GM12865 (cell line): Measurements from ENCODE around the gene ACTL8.

ENCODE experiments used
- DNase-seq: peaks from one replicate; pipeline ENCODE4 v3.0.0; 2010; ENCODE audit warnings: low read depth
- H3K4me3 ChIP-seq: 2 replicates; pipeline ENCODE4 v1.5.1; 2011; ENCODE audit warnings: mild to moderate bottlenecking, low read depth, low read length, control low read depth
- TF ChIP-seq, protein P1 (sequence below): IDR thresholded peaks from 2 replicates; pipeline ENCODE4 v1.5.1; 2011; ENCODE audit warnings: low read length, control low read depth, low read depth, inconsistent platforms; ENCODE audit not compliant: insufficient read depth; ENCODE audit errors: missing control alignments

The ACTL8 gene

DNA sequence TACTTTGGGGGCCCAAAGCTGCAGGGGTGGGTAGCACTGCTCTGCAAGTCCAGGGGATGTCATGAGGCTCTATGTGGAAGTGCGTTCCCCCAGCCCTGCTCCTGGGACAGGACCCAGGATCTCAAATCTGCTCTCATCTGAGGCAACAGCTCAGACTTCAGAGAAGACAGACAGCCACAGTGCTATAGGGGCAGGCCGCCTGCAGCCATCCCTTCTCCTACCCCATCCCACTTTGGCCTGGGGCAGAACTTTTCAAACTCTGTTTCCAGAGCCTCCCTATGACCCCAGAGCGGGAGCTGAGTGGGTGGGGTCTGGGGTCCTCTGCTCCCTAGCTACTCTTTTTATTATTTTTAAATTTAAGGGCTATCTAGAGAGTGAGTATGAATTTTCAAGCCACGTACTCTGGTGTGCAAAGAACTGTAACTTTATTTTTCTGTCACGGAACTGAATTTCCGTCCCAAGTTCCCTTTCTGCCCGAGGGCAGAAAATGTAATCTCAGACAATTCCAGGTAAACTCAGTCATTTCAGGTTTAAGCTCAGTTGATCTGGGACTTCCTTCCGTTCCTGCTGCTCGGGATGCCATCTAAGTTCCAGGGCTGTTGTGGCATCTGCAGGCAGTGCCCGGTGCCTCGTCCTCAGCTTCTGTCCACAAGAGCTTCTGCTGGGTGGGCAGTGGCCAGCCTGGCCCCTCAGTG lies 98.3 kb downstream of the ACTL8 start:
- TF ChIP-seq, protein P1, sequence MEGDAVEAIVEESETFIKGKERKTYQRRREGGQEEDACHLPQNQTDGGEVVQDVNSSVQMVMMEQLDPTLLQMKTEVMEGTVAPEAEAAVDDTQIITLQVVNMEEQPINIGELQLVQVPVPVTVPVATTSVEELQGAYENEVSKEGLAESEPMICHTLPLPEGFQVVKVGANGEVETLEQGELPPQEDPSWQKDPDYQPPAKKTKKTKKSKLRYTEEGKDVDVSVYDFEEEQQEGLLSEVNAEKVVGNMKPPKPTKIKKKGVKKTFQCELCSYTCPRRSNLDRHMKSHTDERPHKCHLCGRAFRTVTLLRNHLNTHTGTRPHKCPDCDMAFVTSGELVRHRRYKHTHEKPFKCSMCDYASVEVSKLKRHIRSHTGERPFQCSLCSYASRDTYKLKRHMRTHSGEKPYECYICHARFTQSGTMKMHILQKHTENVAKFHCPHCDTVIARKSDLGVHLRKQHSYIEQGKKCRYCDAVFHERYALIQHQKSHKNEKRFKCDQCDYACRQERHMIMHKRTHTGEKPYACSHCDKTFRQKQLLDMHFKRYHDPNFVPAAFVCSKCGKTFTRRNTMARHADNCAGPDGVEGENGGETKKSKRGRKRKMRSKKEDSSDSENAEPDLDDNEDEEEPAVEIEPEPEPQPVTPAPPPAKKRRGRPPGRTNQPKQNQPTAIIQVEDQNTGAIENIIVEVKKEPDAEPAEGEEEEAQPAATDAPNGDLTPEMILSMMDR = no peak
- no peak overlapping the region for H3K4me3 ChIP-seq
- DNase-seq = no peak

DNA sequence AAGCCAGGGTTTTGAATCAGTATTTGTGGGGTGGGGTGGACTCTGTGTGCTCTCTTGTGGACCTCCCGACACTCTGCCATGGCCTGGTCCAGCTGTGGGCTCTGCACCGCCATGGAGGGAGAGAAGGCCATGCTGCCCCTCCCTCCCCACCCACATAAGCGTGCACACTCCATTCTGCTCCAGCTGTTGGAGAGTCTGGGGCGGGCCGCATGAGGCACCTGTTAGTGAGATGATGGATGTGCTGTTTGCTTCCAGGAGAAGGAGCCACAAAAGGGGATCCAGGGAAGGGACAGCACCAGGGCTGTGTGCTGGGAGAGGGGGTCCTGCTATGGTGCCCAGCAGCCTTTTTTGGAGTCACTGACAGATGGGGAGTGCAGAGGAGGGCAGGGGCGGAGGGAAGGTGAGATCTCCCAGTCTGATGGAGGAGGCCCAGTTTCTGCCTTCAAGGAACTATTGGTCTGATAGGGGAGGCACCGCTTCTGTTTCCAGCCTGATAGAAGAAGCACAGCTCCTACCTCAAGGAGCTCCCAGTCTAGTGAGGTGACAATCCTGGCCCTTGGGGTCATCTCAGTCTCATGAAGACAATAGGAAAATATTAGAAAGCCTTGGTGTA lies 101.5 kb downstream of the ACTL8 start:
- no peak overlapping the region for H3K4me3 ChIP-seq
- TF ChIP-seq, protein P1 = no peak
- no peak for DNase-seq

DNA sequence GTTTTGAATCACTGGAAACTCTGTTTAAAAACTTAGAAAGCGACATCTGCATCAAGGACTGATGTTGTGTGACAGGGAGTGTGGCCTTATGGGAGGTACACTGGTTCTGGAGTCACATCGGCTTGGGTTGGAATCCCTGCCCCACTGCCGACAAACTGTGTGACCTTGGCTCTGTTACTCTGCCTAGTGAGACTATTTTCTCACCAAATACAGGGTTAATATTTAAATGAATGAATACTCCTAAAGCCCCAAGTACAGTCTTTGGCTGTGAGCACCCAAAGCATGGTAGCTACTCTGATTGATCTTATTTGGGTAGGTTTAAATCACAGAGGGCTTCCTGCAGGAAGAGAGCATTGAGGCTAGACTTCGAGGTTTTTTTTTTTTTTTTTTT lies 102.0 kb downstream of the ACTL8 start:
- DNase-seq = no peak
- TF ChIP-seq, protein P1 = no peak
- no peak overlapping the region for H3K4me3 ChIP-seq

DNA sequence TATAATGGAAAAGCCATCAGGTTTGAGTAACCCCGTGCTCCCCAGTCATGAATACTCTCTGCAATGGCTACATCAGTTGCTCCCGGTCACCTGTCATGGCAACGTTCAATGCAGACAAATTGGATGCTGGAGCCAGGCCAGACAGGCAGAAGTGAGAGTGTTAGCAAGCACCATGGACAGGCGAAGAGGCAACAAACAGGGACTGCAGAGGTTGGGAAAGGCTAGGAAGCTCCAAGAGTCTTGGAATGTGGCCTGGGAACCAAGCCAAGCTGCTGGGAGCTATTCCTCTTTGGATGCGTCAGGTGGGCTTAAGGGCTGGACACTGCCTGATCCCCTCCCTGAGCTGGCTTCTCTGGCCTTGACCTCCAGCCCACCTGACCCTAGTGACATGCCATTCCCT lies 102.9 kb downstream of the ACTL8 start:
- TF ChIP-seq, protein P1 = no peak
- no peak overlapping the region for H3K4me3 ChIP-seq
- no peak for DNase-seq

DNA sequence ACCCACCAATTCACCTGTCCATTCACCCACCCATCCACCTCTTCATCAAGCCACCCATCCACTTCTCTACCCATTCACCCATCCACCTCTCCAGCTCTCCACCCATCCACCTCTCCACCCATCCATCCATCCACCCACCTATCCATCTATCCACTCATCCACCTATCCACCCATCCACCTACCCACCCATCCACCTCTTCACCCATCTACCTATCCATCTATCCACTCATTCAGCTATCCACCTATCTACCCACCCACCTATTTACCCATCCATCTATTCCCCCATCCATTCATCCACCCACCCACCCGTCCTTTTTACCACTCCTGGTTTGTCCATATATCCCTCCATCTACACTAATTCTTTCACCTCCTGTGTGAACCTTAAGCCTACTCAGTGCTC lies 105.7 kb downstream of the ACTL8 start:
- no peak for DNase-seq
- TF ChIP-seq, protein P1 = no peak
- H3K4me3 ChIP-seq = no peak overlapping the region

DNA sequence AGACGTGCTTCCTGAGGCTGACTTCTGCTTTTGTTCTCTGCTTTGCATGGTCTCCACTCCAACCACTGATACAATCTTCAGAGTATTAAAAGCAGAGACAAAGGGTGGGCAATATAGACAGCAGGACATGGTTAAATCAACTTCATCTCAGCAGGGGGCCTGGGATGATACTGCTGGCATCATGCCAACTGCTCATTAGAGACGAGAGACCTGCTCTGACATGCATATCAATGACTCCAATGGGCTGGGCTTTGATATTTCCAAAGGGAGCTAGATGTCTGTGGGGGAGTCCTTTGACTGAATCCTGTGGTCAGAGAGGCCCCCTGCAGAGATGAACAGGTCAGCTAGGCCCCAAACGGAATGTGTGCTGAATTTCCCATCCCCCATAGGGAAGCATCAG lies 106.6 kb downstream of the ACTL8 start:
- TF ChIP-seq, protein P1 = no peak
- DNase-seq = no peak
- no peak overlapping the region for H3K4me3 ChIP-seq

DNA sequence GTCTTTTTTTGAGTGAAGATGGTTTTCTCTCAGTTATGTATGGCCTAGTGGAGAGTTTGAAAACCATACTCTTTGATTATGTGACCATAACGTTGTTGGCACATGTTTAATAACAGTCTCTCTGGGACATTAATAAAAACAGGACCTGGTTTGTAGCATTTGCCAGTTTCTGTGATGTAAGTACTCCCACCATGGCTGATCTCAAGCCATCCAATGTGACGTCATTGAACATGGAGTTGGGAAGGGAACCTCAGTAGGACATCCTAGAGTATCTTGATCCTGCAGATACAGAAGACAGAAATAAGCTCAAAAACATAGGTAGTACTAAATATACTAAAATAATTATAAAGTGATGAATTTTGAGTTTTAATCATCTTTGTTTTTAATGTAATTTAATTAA lies 107.0 kb downstream of the ACTL8 start:
- TF ChIP-seq, protein P1 = no peak
- no peak for DNase-seq

More for the DNA sequence above, 107.0 kb downstream of the ACTL8 start:
- no peak overlapping the region for H3K4me3 ChIP-seq
